ENCODE measurements around the gene ATRN.
"Not testable (repeated sequence)": the region's sequence is repeated elsewhere in the genome, so short reads cannot be mapped to it uniquely, and the experiment has no call there.

The ATRN gene

DNA sequence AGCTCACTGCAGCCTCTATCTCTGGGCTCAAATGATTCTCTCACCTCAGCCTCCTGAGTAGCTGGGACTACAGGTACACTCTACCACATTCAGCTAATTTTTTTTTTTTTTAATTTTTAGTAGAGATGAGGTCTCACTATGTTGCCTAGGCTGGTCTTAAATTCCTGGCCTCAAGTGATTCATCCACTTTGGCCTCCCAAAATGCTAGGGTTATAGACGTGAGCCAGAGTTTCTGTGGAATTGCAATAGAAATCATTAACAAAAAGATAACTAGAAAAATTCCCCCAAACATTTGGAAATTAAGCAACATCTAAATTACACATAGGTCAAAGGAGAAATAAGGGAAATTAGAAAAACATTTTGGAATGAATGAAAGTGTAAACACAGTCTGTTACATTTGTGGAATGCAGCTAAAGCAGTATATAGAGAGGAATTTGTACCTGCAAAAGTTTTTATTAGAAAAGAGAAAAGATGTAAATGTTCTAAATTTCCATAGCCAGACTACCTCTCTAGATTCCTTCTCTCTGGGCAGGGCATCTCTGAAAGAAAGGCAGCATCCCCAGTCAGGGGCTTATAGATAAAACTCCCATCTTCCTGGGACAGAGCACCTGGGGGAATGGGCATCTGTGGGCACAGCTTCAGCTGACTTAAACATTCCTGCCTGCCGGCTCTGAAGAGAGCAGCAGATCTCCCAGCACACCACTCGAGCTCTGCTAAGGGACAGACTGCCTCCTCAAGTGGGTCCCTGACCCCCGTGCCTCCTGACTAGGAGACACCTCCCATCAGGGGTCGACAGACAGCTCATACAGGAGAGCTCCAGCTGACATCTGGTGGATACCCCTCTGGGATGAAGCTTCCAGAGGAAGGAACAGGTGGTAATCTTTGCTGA lies 51.3 kb downstream of the ATRN start:
- no peak for DNase-seq

DNA sequence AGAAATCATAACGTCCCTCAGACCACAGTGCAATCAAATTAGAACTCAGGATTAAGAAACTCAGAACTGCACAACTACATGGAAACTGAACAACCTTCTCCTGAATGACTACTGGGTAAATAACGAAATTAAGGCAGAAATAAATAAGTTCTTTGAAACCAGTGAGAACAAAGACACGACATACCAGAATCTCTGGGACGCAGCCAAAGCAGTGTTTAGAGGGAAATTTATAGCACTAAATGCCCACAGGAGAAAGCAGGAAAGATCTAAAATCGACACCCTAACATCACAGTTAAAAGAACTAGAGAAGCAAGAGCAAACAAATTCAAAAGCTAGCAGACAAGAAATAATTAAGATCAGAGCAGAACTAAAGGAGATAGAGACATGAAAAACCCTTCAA lies 53.9 kb downstream of the ATRN start:
- not testable (repeated sequence) for DNase-seq

DNA sequence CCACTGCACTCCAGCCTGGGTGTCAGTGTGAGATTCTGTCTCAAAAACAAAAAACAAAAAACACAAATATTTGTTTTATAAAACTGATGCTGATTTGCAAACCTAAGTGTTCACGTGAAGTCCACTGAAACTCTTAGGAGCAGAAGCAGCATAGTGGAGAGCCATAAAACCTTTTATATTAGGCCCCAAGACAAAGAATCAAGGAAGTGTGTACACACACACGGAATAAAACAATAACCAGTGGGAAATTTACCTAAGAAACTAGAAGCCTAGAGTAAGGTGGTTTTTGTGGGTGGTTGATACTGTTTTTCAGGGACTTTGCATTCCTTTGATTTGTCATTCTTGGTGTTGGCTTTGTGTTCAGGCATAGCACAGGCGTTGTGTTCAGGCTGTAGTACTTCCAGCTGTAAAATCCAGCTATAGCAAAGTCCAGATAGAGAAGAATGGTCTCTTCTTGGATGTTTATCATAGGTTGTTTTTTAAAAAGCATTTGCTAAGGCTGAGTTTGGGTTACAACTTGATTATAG lies 61.3 kb downstream of the ATRN start:
- DNase-seq: no peak

GRCh38 chr20:3537733-3538132 lies 66.9 kb downstream of the ATRN start:
- not testable (repeated sequence) for DNase-seq

DNA sequence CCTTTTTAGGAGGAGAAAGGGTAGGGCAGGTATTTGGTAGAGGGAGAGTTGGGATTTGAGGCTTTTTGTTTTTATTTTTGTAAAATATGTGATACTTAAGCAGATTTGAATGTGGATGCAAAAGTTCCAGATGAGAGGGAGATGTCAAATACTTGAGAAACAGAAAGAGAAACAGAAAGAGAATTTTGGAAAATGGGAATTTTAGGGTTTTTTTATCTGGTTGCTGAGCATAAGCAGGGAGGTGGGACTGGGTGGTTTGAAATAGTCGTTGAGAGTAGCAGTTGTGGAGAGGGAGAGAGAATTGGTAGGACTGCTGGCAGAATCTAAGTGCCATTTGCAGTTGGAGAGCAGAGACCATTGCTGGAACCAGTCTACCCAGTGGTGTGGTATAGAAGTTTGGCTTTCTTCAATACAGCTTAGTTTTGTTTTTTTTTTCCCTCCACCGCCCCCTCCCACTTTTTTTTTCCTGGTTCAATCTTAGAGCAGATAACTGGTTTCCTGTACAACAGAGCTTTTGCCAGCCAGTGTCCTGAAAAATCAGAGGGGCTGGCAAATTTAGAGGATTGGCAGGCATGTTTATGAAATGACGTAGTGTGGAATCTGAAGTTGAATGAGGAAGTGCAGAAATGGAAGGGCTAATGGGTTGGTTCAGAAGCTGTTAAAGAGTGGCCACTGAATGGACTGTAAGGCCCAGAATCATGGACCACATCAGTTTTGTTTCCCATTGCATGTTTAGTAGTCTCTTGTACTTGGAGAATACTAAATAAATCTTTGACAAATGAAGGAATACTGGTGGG lies 68.7 kb downstream of the ATRN start:
- DNase-seq: no peak

- no peak for DNase-seq
These were observed 71.3 kb downstream of the ATRN start for GRCh38 chr20:3541887-3542721.

GRCh38 chr20:3543901-3544507 lies 73.2 kb downstream of the ATRN start:
- peak; percentile 60 for DNase-seq

DNA sequence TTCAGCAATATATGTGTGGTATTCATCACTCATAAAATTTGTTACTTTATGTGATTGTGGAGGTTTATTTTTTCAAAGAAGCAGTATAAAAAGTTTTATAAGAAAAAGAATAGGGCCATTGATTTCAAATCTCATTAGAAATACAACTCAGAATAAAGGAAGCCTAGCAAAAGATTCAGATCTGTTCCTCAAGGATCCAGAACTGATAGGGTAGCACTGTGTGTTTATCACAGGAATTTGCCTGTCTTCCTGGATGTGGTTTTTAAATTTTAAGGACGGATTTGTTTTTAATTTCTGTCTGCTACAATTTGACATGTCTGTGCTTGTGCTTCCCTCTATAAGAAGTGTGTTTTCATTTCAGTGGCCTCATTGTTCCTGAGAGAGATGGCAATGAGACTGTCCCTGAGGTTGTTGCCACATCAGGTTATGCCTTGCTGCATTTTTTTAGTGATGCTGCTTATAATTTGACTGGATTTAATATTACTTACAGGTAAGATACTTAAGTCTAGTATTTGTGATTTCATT lies 74.6 kb downstream of the ATRN start:
- DNase-seq: no peak

DNA sequence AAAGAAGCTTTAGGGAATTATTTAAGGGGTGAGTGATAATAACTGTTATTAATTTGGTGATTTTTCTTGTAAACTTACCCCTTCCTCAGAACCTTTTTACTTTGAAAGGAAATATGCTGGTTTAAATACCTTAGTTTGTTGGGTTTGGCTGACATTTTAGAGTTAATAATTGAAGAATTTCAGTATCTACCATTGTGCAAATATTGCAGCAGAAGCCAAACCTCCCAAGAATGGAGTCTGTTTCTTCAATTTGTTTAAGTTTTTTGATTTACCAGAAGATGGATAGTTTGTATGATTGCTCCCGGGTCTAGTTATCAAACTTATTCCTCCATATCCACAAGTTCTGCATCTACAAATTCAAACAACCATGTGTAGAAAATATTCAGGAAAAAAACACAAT lies 77.1 kb downstream of the ATRN start:
- no peak for DNase-seq

GRCh38 chr20:3550837-3551236 lies 80.0 kb downstream of the ATRN start:
- DNase-seq: no peak

DNA sequence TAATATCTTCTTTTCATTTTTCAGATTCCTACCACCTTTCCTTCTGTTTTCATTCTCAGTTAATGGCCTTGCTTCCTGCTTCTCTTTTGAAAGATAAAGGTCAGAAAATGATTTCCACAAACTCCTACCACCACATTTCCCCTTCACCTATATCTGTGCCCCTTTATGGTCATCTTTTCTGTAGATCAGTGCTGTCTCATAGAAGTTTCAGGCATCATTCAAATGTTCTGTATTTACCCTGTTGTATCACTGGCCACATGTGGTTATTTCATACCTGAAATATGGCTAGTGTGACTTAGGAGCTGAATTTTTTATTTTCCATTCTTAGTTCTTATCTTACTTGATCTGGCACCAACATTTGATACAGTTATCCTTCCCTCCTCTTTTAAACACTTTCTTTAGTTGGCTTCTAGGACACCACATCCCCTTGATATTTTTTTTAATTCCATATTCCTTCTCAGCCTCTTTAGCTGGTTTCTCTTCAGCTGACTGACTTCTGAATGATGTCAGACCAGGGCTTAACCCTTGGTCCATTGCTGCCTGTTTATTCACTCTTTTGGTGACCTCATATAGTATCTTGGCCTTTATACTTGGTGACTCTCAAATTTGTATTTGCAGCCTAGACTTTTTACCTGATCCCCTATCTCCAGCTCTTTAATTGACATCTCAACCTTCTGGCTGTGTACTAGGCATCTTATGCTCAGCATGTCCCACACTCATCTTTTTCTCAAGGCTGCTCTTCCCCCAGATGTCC lies 81.0 kb downstream of the ATRN start:
- DNase-seq: no peak

GRCh38 chr20:3553663-3554062 lies 82.8 kb downstream of the ATRN start:
- DNase-seq: no peak

DNA sequence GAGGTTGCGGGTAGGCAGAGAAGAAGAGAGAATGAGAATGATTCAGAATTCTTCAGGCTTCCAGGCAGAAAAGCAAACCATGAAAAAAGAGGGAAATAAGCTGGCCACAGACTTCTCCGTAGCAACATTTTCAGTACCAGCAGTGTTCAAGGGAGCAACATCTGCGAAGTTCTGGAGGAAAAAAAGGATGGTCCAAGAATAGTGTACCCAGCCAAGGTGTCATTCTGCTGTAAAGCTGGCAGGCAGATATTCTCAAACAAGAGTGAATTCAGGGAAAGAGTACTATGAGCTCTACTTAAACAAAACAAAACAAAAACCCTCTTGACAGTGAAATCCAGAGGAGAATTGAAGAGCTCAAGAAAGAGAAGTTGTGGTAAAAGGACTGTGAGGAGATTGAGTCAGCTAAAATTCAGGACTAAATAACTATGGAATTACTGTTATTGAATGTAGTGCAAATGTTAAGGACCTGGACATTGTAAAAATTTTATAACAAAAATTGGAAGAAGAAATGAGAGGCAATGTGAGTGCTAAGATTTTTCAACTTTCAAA lies 86.5 kb downstream of the ATRN start:
- DNase-seq: no peak

- DNase-seq: no peak
These were observed 88.4 kb downstream of the ATRN start for GRCh38 chr20:3559231-3559630.

DNA sequence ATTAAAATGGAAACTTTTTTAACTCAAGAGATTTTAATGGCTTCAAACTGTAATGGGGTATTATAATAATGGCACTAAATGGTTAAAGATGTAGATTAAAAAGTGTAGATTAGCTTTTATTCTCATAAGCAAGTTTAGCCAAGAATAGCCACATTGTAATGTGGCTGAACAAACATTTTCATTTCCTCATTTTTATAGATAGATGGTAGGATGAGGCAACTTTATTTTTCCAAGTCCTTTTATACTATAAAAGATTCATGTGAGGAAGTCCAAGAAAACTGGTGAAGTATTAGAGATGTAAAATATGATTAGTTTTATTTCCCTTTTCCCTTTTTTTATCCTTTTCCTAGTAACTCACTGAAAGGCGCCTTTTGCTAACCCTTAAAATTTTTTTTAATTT lies 88.8 kb downstream of the ATRN start:
- DNase-seq: no peak

- DNase-seq: no peak
These were observed 89.3 kb downstream of the ATRN start for GRCh38 chr20:3560162-3560561.

- DNase-seq: no peak
These were observed 89.8 kb downstream of the ATRN start for GRCh38 chr20:3560578-3560977.

- DNase-seq: no peak
These were observed 92.3 kb downstream of the ATRN start for GRCh38 chr20:3563133-3563532.

- no peak for DNase-seq
These were observed 92.8 kb downstream of the ATRN start for GRCh38 chr20:3563548-3564177.

DNA sequence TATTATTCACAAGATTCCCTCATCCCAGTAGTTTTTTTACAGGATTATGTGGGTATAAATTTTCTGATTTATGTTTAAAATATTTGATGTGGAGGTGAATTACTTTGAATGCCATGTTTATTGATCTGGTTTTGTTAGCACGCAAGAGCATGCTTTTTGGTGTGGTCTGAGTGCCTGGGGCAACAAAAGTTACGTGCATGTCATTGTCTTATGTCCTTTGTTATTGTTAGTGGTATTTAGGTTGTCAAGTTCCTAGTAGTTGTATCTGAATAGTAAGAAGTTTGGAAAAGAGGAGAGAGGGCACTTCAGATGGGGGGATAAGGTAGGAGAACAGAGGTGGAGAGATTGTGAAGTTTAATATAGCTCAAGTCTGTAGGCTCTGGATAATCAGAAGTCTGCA lies 95.0 kb downstream of the ATRN start:
- no peak for DNase-seq

- no peak for DNase-seq
These were observed 101.3 kb downstream of the ATRN start for GRCh38 chr20:3572151-3572550.
